Hepatocyte (in vitro differentiated cells): ENCODE data around the gene BPIFB2. TPM values are rescaled to one million over a fixed set of nuclear protein-coding genes. Genes with fewer than 3 reads are reported as not detected.

Experiments used
- DNase-seq: peaks from one replicate; pipeline ENCODE4 v3.0.0-alpha.2; 2016; ENCODE audit warnings: low spot score
- H2AFZ ChIP-seq: fragments of 200-600 bp; sonication (generic); 2 replicates; pipeline ENCODE4 v1.6.0; 2016; ENCODE audit warnings: antibody characterized with exemption, mild to moderate bottlenecking
- H3K27ac ChIP-seq: fragments of 200-600 bp; sonication (generic); 2 replicates; pipeline ENCODE4 v1.5.1; 2016; ENCODE audit warnings: mild to moderate bottlenecking
- H3K27me3 ChIP-seq: fragments of 200-600 bp; sonication (generic); 2 replicates; pipeline ENCODE4 v1.6.1; 2016
- H3K36me3 ChIP-seq: fragments of 200-600 bp; sonication (generic); replicated peaks from 2 replicates; pipeline ENCODE4 v1.5.1; 2016; ENCODE audit warnings: low read depth; ENCODE audit not compliant: insufficient read depth
- H3K4me1 ChIP-seq: fragments of 200-600 bp; sonication (generic); 2 replicates; pipeline ENCODE4 v1.5.1; 2016; ENCODE audit warnings: mild to moderate bottlenecking, moderate library complexity; ENCODE audit not compliant: insufficient read depth
- H3K4me2 ChIP-seq: fragments of 200-600 bp; sonication (generic); 2 replicates; pipeline ENCODE4 v1.6.0; 2016
- H3K4me3 ChIP-seq: fragments of 200-600 bp; sonication (generic); 2 replicates; pipeline ENCODE4 v1.5.1; 2016; ENCODE audit warnings: mild to moderate bottlenecking
- H3K79me2 ChIP-seq: fragments of 200-600 bp; sonication (generic); 2 replicates; pipeline ENCODE4 v1.6.0; 2017; ENCODE audit warnings: mild to moderate bottlenecking
- H3K9me2 ChIP-seq: fragments of 200-600 bp; sonication (generic); replicated peaks from 2 replicates; pipeline ENCODE4 v1.6.0; 2017; ENCODE audit warnings: mild to moderate bottlenecking; ENCODE audit not compliant: insufficient read depth
- H3K9me3 ChIP-seq: fragments of 200-600 bp; sonication (generic); 2 replicates; pipeline ENCODE4 v1.5.1; 2016; ENCODE audit warnings: low read depth, mild to moderate bottlenecking
- H4K20me1 ChIP-seq: fragments of 200-600 bp; sonication (generic); 2 replicates; pipeline ENCODE4 v1.6.0; 2016; ENCODE audit warnings: mild to moderate bottlenecking; ENCODE audit not compliant: insufficient read depth, poor library complexity, severe bottlenecking
- CTCF ChIP-seq: fragments of 200-600 bp; sonication (generic); IDR thresholded peaks from 2 replicates; pipeline ENCODE4 v1.5.1; 2016; ENCODE audit warnings: antibody characterized with exemption, mild to moderate bottlenecking; ENCODE audit not compliant: poor library complexity
- EZH2 ChIP-seq: fragments of 200-600 bp; sonication (generic); IDR thresholded peaks from 2 replicates; pipeline ENCODE4 v1.6.1; 2016; ENCODE audit warnings: antibody characterized with exemption, mild to moderate bottlenecking, borderline replicate concordance
- EZH2phosphoT487 ChIP-seq: fragments of 200-600 bp; sonication (generic); IDR thresholded peaks from one replicate; pipeline ENCODE4 v1.6.1; 2018; ENCODE audit warnings: antibody characterized with exemption, mild to moderate bottlenecking, low read depth, moderate library complexity; ENCODE audit not compliant: unreplicated experiment, severe bottlenecking
- WGBS: methylation state at CpG from one replicate; pipeline ENCODE4 v1.1.6; 2016; ENCODE audit warnings: low lambda C conversion rate; ENCODE audit errors: missing lambda C conversion rate; 5-methylcytosine and 5-hydroxymethylcytosine counted together
- polyA plus RNA-seq: library from polyadenylated mRNA; unstranded; fragments of >200 nt; fragmentation: Nextera tagmentation; extraction: Ambion mirVana; gene quantifications from 2 replicates; pipeline ENCODE4 v1.2.1, GENCODE V29; 2016
- total RNA-seq: library from RNA; depleted of rRNA; stranded (reverse); fragments of >200 nt; gene quantifications from 2 replicates; pipeline ENCODE4 v1.2.3, GENCODE V29; 2014

BPIFB2 gene
- total and polyA plus RNA-seq, 2 experiments from 2014 or later = 0.30 to 0.70 TPM

- H3K4me2 ChIP-seq = no peak overlapping the region
- no peaks in the 10 kb centered on the region for H3K9me2 ChIP-seq
- H3K36me3 ChIP-seq = no peaks in the 10 kb centered on the region
- 68% methylated on average over 5 of the region's 5 CpGs for WGBS
- H3K9me3 ChIP-seq = no peaks in the 10 kb centered on the region
- H3K4me3 ChIP-seq = no peak overlapping the region
- H2AFZ ChIP-seq = no peak overlapping the region
- H3K4me1 ChIP-seq = no peaks in the 10 kb centered on the region
- H3K79me2 ChIP-seq = no peaks in the 10 kb centered on the region
- peaks cover 17% of the 10 kb centered on the region for H3K27me3 ChIP-seq
- H3K27ac ChIP-seq = no peak overlapping the region
- no peaks in the 10 kb centered on the region for H4K20me1 ChIP-seq
- no peak for TF ChIP-seq EZH2
- no peak for TF ChIP-seq EZH2phosphoT487
- no peak for TF ChIP-seq CTCF
- DNase-seq = no peak
Observed at GRCh38 chr20:33024609-33025317, 17.3 kb downstream of the BPIFB2 start.

GRCh38 chr20:33025318-33025876 is 17.9 kb downstream of the BPIFB2 start:
- H3K4me2 ChIP-seq = no peak overlapping the region
- no peaks in the 10 kb centered on the region for H3K9me2 ChIP-seq
- H3K27ac ChIP-seq = no peak overlapping the region
- no peaks in the 10 kb centered on the region for H3K79me2 ChIP-seq
- H2AFZ ChIP-seq = no peak overlapping the region
- DNase-seq = no peak
- H3K9me3 ChIP-seq = no peaks in the 10 kb centered on the region
- no peaks in the 10 kb centered on the region for H4K20me1 ChIP-seq
- WGBS = 69% methylated on average over 9 of the region's 9 CpGs
- H3K36me3 ChIP-seq = no peaks in the 10 kb centered on the region
- no peak for TF ChIP-seq EZH2phosphoT487
- no peak for TF ChIP-seq EZH2
- TF ChIP-seq CTCF = no peak
- H3K4me3 ChIP-seq = no peak overlapping the region
- H3K27me3 ChIP-seq = peaks cover 20% of the 10 kb centered on the region
- H3K4me1 ChIP-seq = no peaks in the 10 kb centered on the region

GRCh38 chr20:33026072-33026778 is 18.7 kb downstream of the BPIFB2 start:
- 85% methylated on average over 5 of the region's 5 CpGs for WGBS

More at GRCh38 chr20:33026072-33026778, 18.7 kb downstream of the BPIFB2 start:
- H3K9me3 ChIP-seq = no peaks in the 10 kb centered on the region
- H2AFZ ChIP-seq = no peak overlapping the region
- H3K79me2 ChIP-seq = no peaks in the 10 kb centered on the region
- H3K4me1 ChIP-seq = no peaks in the 10 kb centered on the region
- no peak overlapping the region for H3K4me3 ChIP-seq
- H3K27ac ChIP-seq = no peak overlapping the region
- no peak for DNase-seq
- peaks cover 22% of the 10 kb centered on the region for H3K27me3 ChIP-seq
- no peak overlapping the region for H3K4me2 ChIP-seq
- TF ChIP-seq EZH2phosphoT487 (no peak), EZH2 (no peak), CTCF (no peak)
- no peaks in the 10 kb centered on the region for H4K20me1 ChIP-seq
- H3K36me3 ChIP-seq = no peaks in the 10 kb centered on the region
- H3K9me2 ChIP-seq = no peaks in the 10 kb centered on the region
